Heart right ventricle (tissue), 16 donors: Measurements from ENCODE around the gene RMND5B. TPM values are rescaled to one million over a fixed set of nuclear protein-coding genes. Genes with fewer than 3 reads are reported as not detected.
A peak's percentile ranks its signal among the peaks of the same experiment; 100 is the strongest.
"Not testable (repeated sequence)": the region's sequence is repeated elsewhere in the genome, so short reads cannot be mapped to it uniquely, and the experiment has no call there.

ENCODE experiments used
- ATAC-seq, 8 donors: fragments of 200-7000 bp; cut with Tn5 transposase; one replicate each; pipeline ENCODE4 v1.9.1; 2020; ENCODE audit warnings: mild to moderate bottlenecking in 8 of 8, moderate library complexity in 8 of 8, moderate number of reproducible peaks in 1 of 8
- DNase-seq, 2 donors: peaks; one replicate each; pipeline ENCODE4 v3.0.0-alpha.2; 2020
- H3K27ac ChIP-seq, 10 donors: fragments of 200-600 bp; sonication (generic) in 2 of 10; one replicate each; pipeline versions ENCODE4 v1.5.0 to v1.8.0; 2020 to 2022; ENCODE audit warnings: mild to moderate bottlenecking in 3 of 10
- H3K27me3 ChIP-seq, 7 donors: fragments of 200-600 bp; one replicate each; pipeline ENCODE4 v1.8.0; 2021 to 2022; ENCODE audit warnings: mild to moderate bottlenecking in 2 of 7
- H3K36me3 ChIP-seq, 9 donors: fragments of 200-600 bp; sonication (generic) in 1 of 9; one replicate each; pipeline versions ENCODE4 v1.5.0 to v1.8.0; 2020 to 2022; ENCODE audit warnings: mild to moderate bottlenecking in 2 of 9
- H3K4me1 ChIP-seq, 9 donors: fragments of 200-600 bp; sonication (generic) in 1 of 9; one replicate each; pipeline versions ENCODE4 v1.5.0 to v1.8.0; 2020 to 2022; ENCODE audit warnings: mild to moderate bottlenecking in 4 of 9
- H3K4me3 ChIP-seq, 10 donors: fragments of 200-600 bp; sonication (generic) in 2 of 10; one replicate each; pipeline versions ENCODE4 v1.5.0 to v1.8.0; 2020 to 2022; ENCODE audit warnings: mild to moderate bottlenecking in 7 of 10, moderate library complexity in 2 of 10
- H3K9me3 ChIP-seq, 11 donors: fragments of 200-600 bp in 10 of 11; sonication (generic) in 2 of 11; one replicate each; pipeline versions ENCODE4 v1.5.0 to v1.8.0; 2013 to 2022; ENCODE audit warnings: mild to moderate bottlenecking in 2 of 11, control low read depth in 1 of 11, moderate library complexity in 1 of 11
- CTCF ChIP-seq, 9 donors: fragments of 200-600 bp; sonication (generic) in 2 of 9; IDR thresholded peaks; one replicate each; pipeline versions ENCODE4 v1.5.0 to v1.8.0; 2021 to 2022; ENCODE audit warnings: antibody characterized with exemption in 9 of 9, mild to moderate bottlenecking in 5 of 9, moderate library complexity in 1 of 9
- WGBS, 2 donors: extraction: QIAGEN DNeasy Blood & Tissue Kit; methylation state at CpG; one replicate each; pipeline ENCODE4 v1.1.7; 2013; ENCODE audit warnings: inconsistent platforms in 1 of 2; 5-methylcytosine and 5-hydroxymethylcytosine counted together
- intact Hi-C, 10 donors: fragments of 100-400 bp; cut with DNase I; formaldehyde crosslinking; loops; one replicate each; pipeline versions ENCODE4 v1.11.1 to v1.14.2; 2022
- polyA plus RNA-seq, 2 donors: library from polyadenylated mRNA; stranded (reverse); fragments of 200-250 nt; gene quantifications; one replicate each; pipeline ENCODE4 v1.2.3, GENCODE V29; 2013
- total RNA-seq, 10 donors: library from RNA; stranded (reverse); fragmentation: NEBNext Ultra II Directional in 3 of 10; extraction: Animal tissue kit (Norgen Biotek cat#: 25700) in 3 of 10; gene quantifications; one replicate each; pipeline versions ENCODE4 v1.2.1 to v1.2.4, GENCODE V29; 2021 to 2023
- donor health status: Arrhythmogenic right ventricular cardiomyopathy.
- donor health status: ischemic (EF 13 %, LVEDD 7.1; RV severe dilation, severe dysfunction).
- donor health status: healthy with polysubstance abuse.
- donor health status: DM: no; HTN: yes; CAD: no.
- donor health status: DM: no; HTN: no; CAD: no.
- donor health status: ischemic (EF 25% LVEDD 6.9; RV normal size, moderate dysfunction).
- donor health status: ischemic (EF 25% LVEDD 5.7; RV mildly dilated, moderate dysfunction).
- donor health status: healthy.
- donor health status: DM: yes; HTN: yes; CAD: no.
- donor health status: Ischemic cardiomyopathy.
- donor health status: ischemic (EF 35%, LVEDD 5.7; RV mildly dilated, moderate dysfunction).
- donor health status: nonischemic (EF 11% LVEDD 7.7; RV severe dilation, severe dysfunction).
- donor health status: DM: yes; HTN: yes; CAD: no.
- donor health status: PGD.
- donor health status: ischemic (EF 29% LVEDD 5.4; RV normal size, mild dysfunction).
- donor health status: nonischemic (EF 23%, LVEDD 6.1; RV moderate dilation, normal function).

Gene RMND5B
- total and polyA plus RNA-seq, 12 donors = 29.1 to 38.5 (median 32.8) TPM

- 90 to 96% methylated on average over 9 of the region's 9 CpGs for WGBS, 2 donors
Observed at GRCh38 chr5:178129296-178129695, 1.5 kb upstream of the RMND5B start.

GRCh38 chr5:178130234-178130575 lies 609 bp upstream of the RMND5B start:
- intact Hi-C loops = loop anchor here in 1 of 10 donors (2.0 kb wide), 1 partner anchor 23 kb away; the partner anchor contains the start of gene NHP2

More at GRCh38 chr5:178129296-178129695, 1.5 kb upstream of the RMND5B start:
- DNase-seq (no peak), ATAC-seq (no peak)
- Histone ChIP-seq H3K4me3 (no peak overlapping the region), H3K36me3 (peaks cover 0 to 14% (median 0%) of the 10 kb centered on the region in 9 donors), H3K4me1 (peaks cover 2 to 43% (median 28%) of the 10 kb centered on the region in 9 donors), H3K27ac (no peak overlapping the region), H3K27me3 (no peaks in the 10 kb centered on the region), H3K9me3 (no peaks in the 10 kb centered on the region)
- intact Hi-C loops = no loop called here
- no peak for TF ChIP-seq CTCF (IDR thresholded peaks at IDR 0.05)

GRCh38 chr5:178131446-178131996 lies 707 bp downstream of the RMND5B start:
- DNase-seq = no peak
- no peaks in the 10 kb centered on the region for H3K9me3 ChIP-seq
- ATAC-seq = no peak
- peak overlapping the region; percentile 84 to 97 (median 93) for H3K27ac ChIP-seq
- WGBS, 2 donors = 20 to 31% methylated on average over 10 of the region's 10 CpGs
- peaks cover 0 to 35% (median 0%) of the 10 kb centered on the region in 9 donors for H3K36me3 ChIP-seq
- peak overlapping the region; percentile 68 to 99 (median 86) for H3K4me3 ChIP-seq
- H3K27me3 ChIP-seq = no peaks in the 10 kb centered on the region
- no peak for TF ChIP-seq CTCF (IDR thresholded peaks at IDR 0.05)
- peaks cover 2 to 30% (median 20%) of the 10 kb centered on the region in 9 donors for H3K4me1 ChIP-seq
- intact Hi-C loops = loop anchor here in 1 of 10 donors (2.0 kb wide), 1 partner anchor 21 kb away; the partner anchor contains the start of gene NHP2

More at GRCh38 chr5:178130234-178130575, 609 bp upstream of the RMND5B start:
- peak overlapping the region; percentile 68 to 99 (median 86) for H3K4me3 ChIP-seq
- H3K27me3 ChIP-seq, DNase-seq, H3K9me3 ChIP-seq: not testable (repeated sequence)
- peak overlapping the region; percentile 84 to 97 (median 93) for H3K27ac ChIP-seq
- peaks cover 0 to 23% (median 0%) of the 10 kb centered on the region in 9 donors for H3K36me3 ChIP-seq
- ATAC-seq = peak in 1 of 8 donors; percentile 2
- H3K4me1 ChIP-seq = peaks cover 2 to 40% (median 28%) of the 10 kb centered on the region in 9 donors
- WGBS, 2 donors = 6 to 16% methylated on average over 11 of the region's 11 CpGs

GRCh38 chr5:178136990-178137389 lies 6.2 kb downstream of the RMND5B start:
- WGBS, 2 donors = 83 to 93% methylated on average over 10 of the region's 10 CpGs
- intact Hi-C loops = no loop called here
- no peaks in the 10 kb centered on the region for H3K9me3 ChIP-seq
- TF ChIP-seq CTCF (IDR thresholded peaks at IDR 0.05) = no peak
- H3K27ac ChIP-seq = no peak overlapping the region
- peaks cover 0 to 5% (median 4%) of the 10 kb centered on the region in 9 donors for H3K4me1 ChIP-seq
- ATAC-seq (no peak), DNase-seq (no peak)
- H3K27me3 ChIP-seq = no peaks in the 10 kb centered on the region
- peaks cover 0 to 89% (median 0%) of the 10 kb centered on the region in 9 donors for H3K36me3 ChIP-seq
- no peak overlapping the region for H3K4me3 ChIP-seq

- no peak overlapping the region for H3K4me3 ChIP-seq
- H3K27ac ChIP-seq = no peak overlapping the region
- no peaks in the 10 kb centered on the region for H3K9me3 ChIP-seq
- no peak for TF ChIP-seq CTCF (IDR thresholded peaks at IDR 0.05)
- H3K36me3 ChIP-seq = peaks cover 0 to 98% (median 9%) of the 10 kb centered on the region in 9 donors
- 84 to 93% methylated on average over 12 of the region's 12 CpGs for WGBS, 2 donors
- H3K4me1 ChIP-seq = no peaks in the 10 kb centered on the region
- ATAC-seq = peak in 2 of 8 donors; percentile 20 to 24
- H3K27me3 ChIP-seq = no peaks in the 10 kb centered on the region
- no peak for DNase-seq
- intact Hi-C loops = no loop called here
Observed at GRCh38 chr5:178137991-178138390, 7.2 kb downstream of the RMND5B start.
